ENCODE results near the gene AGAP1.

DNA sequence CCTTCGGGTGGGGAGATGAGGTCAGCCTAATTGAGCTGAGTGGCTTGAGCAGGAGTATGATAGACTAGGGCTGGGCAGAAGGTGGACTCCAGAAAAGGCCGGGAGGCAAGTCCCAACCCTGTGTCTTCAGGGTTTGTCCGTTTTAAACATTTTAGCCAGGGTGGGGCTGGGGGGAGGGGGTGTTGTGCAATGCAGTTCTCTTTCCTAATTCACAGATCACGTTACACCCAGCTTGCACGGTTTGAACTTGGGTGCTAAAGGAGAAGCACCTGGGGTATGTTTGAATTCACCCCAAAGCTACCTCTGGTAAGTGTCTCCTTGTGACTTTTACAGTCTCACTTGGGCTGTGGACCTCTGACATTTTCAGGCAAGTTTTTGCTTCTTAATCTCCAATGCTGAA is 233.3 kb downstream of the AGAP1 start:
- TF ChIP-seq, protein P1, sequence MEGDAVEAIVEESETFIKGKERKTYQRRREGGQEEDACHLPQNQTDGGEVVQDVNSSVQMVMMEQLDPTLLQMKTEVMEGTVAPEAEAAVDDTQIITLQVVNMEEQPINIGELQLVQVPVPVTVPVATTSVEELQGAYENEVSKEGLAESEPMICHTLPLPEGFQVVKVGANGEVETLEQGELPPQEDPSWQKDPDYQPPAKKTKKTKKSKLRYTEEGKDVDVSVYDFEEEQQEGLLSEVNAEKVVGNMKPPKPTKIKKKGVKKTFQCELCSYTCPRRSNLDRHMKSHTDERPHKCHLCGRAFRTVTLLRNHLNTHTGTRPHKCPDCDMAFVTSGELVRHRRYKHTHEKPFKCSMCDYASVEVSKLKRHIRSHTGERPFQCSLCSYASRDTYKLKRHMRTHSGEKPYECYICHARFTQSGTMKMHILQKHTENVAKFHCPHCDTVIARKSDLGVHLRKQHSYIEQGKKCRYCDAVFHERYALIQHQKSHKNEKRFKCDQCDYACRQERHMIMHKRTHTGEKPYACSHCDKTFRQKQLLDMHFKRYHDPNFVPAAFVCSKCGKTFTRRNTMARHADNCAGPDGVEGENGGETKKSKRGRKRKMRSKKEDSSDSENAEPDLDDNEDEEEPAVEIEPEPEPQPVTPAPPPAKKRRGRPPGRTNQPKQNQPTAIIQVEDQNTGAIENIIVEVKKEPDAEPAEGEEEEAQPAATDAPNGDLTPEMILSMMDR (IDR thresholded peaks at IDR 0.05), result no peak
- no peak for TF ChIP-seq POLR2AphosphoS5 (IDR thresholded peaks at IDR 0.05)
- TF ChIP-seq POLR2A (IDR thresholded peaks at IDR 0.05), result no peak
